OCI-LY1 (cell line): ENCODE data around the gene CARS1.

Experiments used
- H2AFZ ChIP-seq: fragments of 200-600 bp; sonication (generic), shearing (Covaris generic); 2 replicates; pipeline ENCODE4 v1.6.0; 2014; ENCODE audit warnings: antibody characterized with exemption, mild to moderate bottlenecking, low read length
- H3F3A ChIP-seq: fragments of 200-600 bp; sonication (generic), shearing (Covaris generic); 2 replicates; pipeline ENCODE4 v1.6.0; 2014; ENCODE audit warnings: mild to moderate bottlenecking, antibody characterized with exemption, low read length, moderate library complexity; ENCODE audit not compliant: insufficient read depth
- H3K27ac ChIP-seq: fragments of 200-600 bp; sonication (generic); 2 replicates; pipeline ENCODE4 v1.5.1; 2014; ENCODE audit warnings: low read length, mixed run types, mild to moderate bottlenecking, low read depth; ENCODE audit not compliant: poor library complexity, severe bottlenecking
- H3K27me3 ChIP-seq: fragments of 200-600 bp; sonication (generic); 2 replicates; pipeline ENCODE4 v1.6.0; 2014; ENCODE audit warnings: antibody characterized with exemption, mild to moderate bottlenecking, low read length, moderate library complexity; ENCODE audit not compliant: insufficient read depth
- H3K36me3 ChIP-seq: fragments of 200-600 bp; sonication (generic); 2 replicates; pipeline ENCODE4 v1.6.1; 2014; ENCODE audit warnings: mild to moderate bottlenecking, antibody characterized with exemption, low read length, moderate library complexity, mixed read lengths; ENCODE audit not compliant: insufficient read depth
- H3K4me1 ChIP-seq: fragments of 200-600 bp; sonication (generic); 2 replicates; pipeline ENCODE4 v1.5.1; 2014; ENCODE audit warnings: mild to moderate bottlenecking, low read length, moderate library complexity; ENCODE audit not compliant: insufficient read depth, severe bottlenecking
- H3K4me2 ChIP-seq: fragments of 200-600 bp; sonication (generic), shearing (Covaris generic); 2 replicates; pipeline ENCODE4 v1.6.1; 2014; ENCODE audit warnings: low read length
- H3K4me3 ChIP-seq: fragments of 200-600 bp; sonication (generic); 2 replicates; pipeline ENCODE4 v1.5.1; 2014; ENCODE audit warnings: low read length, low read depth, mild to moderate bottlenecking, mixed read lengths; ENCODE audit not compliant: poor library complexity, severe bottlenecking
- H3K79me2 ChIP-seq: fragments of 200-600 bp; shearing (Covaris generic); 2 replicates; pipeline ENCODE4 v1.6.1; 2016; ENCODE audit warnings: mixed run types, low read length, mixed read lengths; ENCODE audit not compliant: insufficient read depth
- H3K9ac ChIP-seq: fragments of 200-600 bp; sonication (generic), shearing (Covaris generic); 2 replicates; pipeline ENCODE4 v1.6.1; 2014; ENCODE audit warnings: mild to moderate bottlenecking, low read length, mixed read lengths
- H3K9me2 ChIP-seq: fragments of 200-600 bp; sonication (generic), shearing (Covaris generic); 2 replicates; pipeline ENCODE4 v1.6.1; 2014; ENCODE audit warnings: low read depth, mild to moderate bottlenecking, low read length, mixed read lengths
- H3K9me3 ChIP-seq: fragments of 200-600 bp; shearing (Covaris generic); 2 replicates; pipeline ENCODE4 v1.6.1; 2014; ENCODE audit warnings: low read length, mixed read lengths
- H4K20me1 ChIP-seq: fragments of 200-600 bp; sonication (generic), shearing (Covaris generic); 2 replicates; pipeline ENCODE4 v1.6.0; 2016; ENCODE audit warnings: mild to moderate bottlenecking, low read length; ENCODE audit not compliant: insufficient read depth
- EZH2 ChIP-seq: fragments of 200-600 bp; sonication (generic), shearing (Covaris generic); IDR thresholded peaks from 2 replicates; pipeline ENCODE4 v1.8.0; 2017; ENCODE audit warnings: borderline replicate concordance, mixed run types, mild to moderate bottlenecking, antibody characterized with exemption, low read length, moderate library complexity, mixed read lengths
- TF ChIP-seq, protein P1 (sequence below): fragments of 200-600 bp; sonication (generic), shearing (Covaris generic); IDR thresholded peaks from 2 replicates; pipeline ENCODE4 v1.5.1; 2017; ENCODE audit warnings: mild to moderate bottlenecking, antibody characterized with exemption, low read length, moderate library complexity, mixed read lengths

CARS1 gene

DNA sequence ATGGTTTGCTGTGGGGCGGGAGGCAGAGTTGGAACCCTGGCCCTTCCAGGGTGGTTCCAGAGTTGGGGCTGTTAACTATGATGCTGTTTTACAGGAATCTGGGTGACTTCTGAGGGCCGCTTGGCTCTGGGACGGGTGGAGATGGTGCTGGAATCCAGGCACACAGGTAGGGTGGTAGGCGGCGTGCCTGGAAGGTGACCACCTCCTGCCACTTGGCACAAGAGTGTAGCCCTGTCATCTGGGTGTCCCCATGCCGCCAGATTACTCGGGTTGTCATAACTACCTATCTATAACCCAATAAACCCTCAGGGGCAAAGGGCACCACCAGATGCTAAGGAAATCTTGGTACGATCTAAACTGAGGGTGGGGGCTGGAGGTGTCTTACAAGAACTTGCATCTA is 1.3 kb downstream of the CARS1 start:
- Histone ChIP-seq H3K4me3 (peak overlapping the region; percentile 90), H3K27ac (no peak overlapping the region), H3K36me3 (peaks cover 20% of the 10 kb centered on the region), H3F3A (no peaks in the 10 kb centered on the region), H3K9me3 (no peaks in the 10 kb centered on the region), H3K79me2 (no peaks in the 10 kb centered on the region), H3K27me3 (no peaks in the 10 kb centered on the region), H3K4me1 (peaks cover 34% of the 10 kb centered on the region), H3K4me2 (peak overlapping the region; percentile 83), H3K9ac (peak overlapping the region; percentile 89; the same call in 1 of the 2 replicates), H2AFZ (no peak overlapping the region), H3K9me2 (no peaks in the 10 kb centered on the region), H4K20me1 (no peaks in the 10 kb centered on the region)
- TF ChIP-seq, protein P1, sequence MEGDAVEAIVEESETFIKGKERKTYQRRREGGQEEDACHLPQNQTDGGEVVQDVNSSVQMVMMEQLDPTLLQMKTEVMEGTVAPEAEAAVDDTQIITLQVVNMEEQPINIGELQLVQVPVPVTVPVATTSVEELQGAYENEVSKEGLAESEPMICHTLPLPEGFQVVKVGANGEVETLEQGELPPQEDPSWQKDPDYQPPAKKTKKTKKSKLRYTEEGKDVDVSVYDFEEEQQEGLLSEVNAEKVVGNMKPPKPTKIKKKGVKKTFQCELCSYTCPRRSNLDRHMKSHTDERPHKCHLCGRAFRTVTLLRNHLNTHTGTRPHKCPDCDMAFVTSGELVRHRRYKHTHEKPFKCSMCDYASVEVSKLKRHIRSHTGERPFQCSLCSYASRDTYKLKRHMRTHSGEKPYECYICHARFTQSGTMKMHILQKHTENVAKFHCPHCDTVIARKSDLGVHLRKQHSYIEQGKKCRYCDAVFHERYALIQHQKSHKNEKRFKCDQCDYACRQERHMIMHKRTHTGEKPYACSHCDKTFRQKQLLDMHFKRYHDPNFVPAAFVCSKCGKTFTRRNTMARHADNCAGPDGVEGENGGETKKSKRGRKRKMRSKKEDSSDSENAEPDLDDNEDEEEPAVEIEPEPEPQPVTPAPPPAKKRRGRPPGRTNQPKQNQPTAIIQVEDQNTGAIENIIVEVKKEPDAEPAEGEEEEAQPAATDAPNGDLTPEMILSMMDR: no peak
- no peak for TF ChIP-seq EZH2

DNA sequence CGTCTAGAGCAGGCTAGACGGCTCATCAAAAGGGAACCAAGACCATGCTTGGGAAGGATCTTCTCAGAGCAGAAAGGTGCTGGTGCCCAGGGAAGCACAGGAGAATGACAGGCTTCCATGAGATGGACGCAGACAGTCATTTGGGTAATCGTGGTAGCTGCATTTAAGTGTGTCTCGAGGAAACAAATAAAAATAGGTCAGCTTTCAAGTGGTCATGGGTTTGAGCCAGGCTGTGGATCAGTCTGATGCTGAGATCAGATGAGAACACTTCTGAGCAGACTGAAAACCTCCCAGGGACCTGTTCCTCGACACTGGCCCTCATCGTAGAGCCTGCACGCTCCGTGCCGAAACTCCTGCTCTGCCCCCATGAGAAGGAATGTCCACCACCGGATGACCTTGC is 4.7 kb downstream of the CARS1 start:
- Histone ChIP-seq H3F3A (no peaks in the 10 kb centered on the region), H4K20me1 (no peaks in the 10 kb centered on the region), H3K9me3 (no peaks in the 10 kb centered on the region), H3K9ac (no peak overlapping the region), H3K9me2 (no peaks in the 10 kb centered on the region), H3K79me2 (peaks cover 3% of the 10 kb centered on the region; the same call in 1 of the 2 replicates), H3K36me3 (peaks cover 20% of the 10 kb centered on the region), H3K4me1 (peaks cover 48% of the 10 kb centered on the region), H3K4me2 (0 out of 2 replicates have a peak overlapping the region, but pooled peaks have one; percentile 17), H2AFZ (no peak overlapping the region), H3K27me3 (no peaks in the 10 kb centered on the region), H3K27ac (no peak overlapping the region), H3K4me3 (no peak overlapping the region)
- no peak for TF ChIP-seq EZH2
- TF ChIP-seq, protein P1: no peak

DNA sequence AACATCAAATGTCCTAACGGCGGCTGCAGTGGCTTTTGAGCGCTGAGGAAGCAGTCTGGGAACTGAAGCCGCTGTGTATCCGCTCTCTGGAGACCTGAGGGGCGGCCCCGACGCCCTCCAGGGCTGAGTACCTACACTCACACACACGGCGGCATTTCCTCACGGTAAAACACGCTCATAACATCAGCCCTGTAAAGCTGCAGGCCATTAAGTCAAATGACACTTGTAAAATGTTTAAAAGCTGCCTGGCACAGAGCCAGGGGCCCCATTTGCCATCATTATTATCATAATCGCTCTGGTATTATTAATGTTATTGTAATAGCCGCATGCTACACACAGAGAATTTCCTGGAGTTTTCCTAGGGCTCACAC is 5.1 kb downstream of the CARS1 start:
- H3K4me1 ChIP-seq: peaks cover 47% of the 10 kb centered on the region
- H4K20me1 ChIP-seq: no peaks in the 10 kb centered on the region
- peaks cover 20% of the 10 kb centered on the region for H3K36me3 ChIP-seq
- H3K4me3 ChIP-seq: no peak overlapping the region
- peaks cover 3% of the 10 kb centered on the region; the same call in 1 of the 2 replicates for H3K79me2 ChIP-seq
- H3F3A ChIP-seq: no peaks in the 10 kb centered on the region
- no peaks in the 10 kb centered on the region for H3K9me3 ChIP-seq
- H3K4me2 ChIP-seq: peak overlapping the region; percentile 9; the same call in 1 of the 2 replicates
- H2AFZ ChIP-seq: no peak overlapping the region
- no peak for TF ChIP-seq EZH2
- TF ChIP-seq, protein P1: no peak
- no peaks in the 10 kb centered on the region for H3K9me2 ChIP-seq
- no peaks in the 10 kb centered on the region for H3K27me3 ChIP-seq
- H3K9ac ChIP-seq: no peak overlapping the region
- H3K27ac ChIP-seq: no peak overlapping the region
